ENCODE data around the gene FAM181B. TPM values are rescaled to one million over a fixed set of nuclear protein-coding genes. Genes with fewer than 3 reads are reported as not detected.

The FAM181B gene
- total and polyA plus RNA-seq, 4 donors = 1.3 to 1.9 (median 1.8) TPM

GRCh38 chr11:82765466-82766034 lies 31.9 kb upstream of the FAM181B start:
- Histone ChIP-seq H3K36me3 (ENCODE audit: control insufficient read depth in 1 of 2, insufficient read depth in 2 of 2, low read length in 1 of 2) (no peaks in the 10 kb centered on the region), H3K4me3 (ENCODE audit: low read length in 2 of 2) (no peak overlapping the region), H3K27ac (ENCODE audit: low read depth in 1 of 2, low read length in 2 of 2) (no peak overlapping the region), H3K27me3 (ENCODE audit: control insufficient read depth in 1 of 2, insufficient read depth in 2 of 2, low read length in 1 of 2) (no peaks in the 10 kb centered on the region), H3K4me1 (ENCODE audit: control insufficient read depth in 1 of 2, insufficient read depth in 2 of 2, low read length in 2 of 2) (no peaks in the 10 kb centered on the region), H3K9me3 (ENCODE audit: control insufficient read depth, low read length) (no peaks in the 10 kb centered on the region)
- WGBS, 2 donors = 74 to 77% methylated on average over 11 of the region's 11 CpGs
- ATAC-seq (ENCODE audit: low FRiP score) (no peak), DNase-seq (no peak)
- intact Hi-C loops (cut with DNase I) = no loop called here

DNA sequence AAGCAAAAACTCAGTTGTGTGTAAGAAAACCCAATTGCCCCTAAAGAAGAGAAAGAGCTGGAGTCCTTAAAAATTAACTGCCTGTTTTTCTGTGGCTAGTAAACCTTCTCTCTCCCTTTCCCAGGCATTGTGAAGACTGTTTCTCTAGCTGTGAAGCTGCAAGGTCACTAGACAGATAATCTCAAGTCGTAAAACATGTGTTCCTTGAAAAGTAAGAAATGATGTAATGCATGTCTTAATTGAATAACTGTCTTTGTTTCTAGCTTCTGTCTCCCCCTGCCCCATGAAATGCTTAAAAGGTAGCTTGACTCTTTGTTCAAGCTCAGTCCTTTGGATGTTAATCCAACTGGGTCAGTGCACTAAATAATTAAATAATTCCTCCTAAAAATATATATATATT lies 29.5 kb upstream of the FAM181B start:
- Histone ChIP-seq H3K27ac (ENCODE audit: low read depth in 1 of 2, low read length in 2 of 2) (no peak overlapping the region), H3K36me3 (ENCODE audit: control insufficient read depth in 1 of 2, insufficient read depth in 2 of 2, low read length in 1 of 2) (no peaks in the 10 kb centered on the region), H3K4me1 (ENCODE audit: control insufficient read depth in 1 of 2, insufficient read depth in 2 of 2, low read length in 2 of 2) (no peaks in the 10 kb centered on the region), H3K27me3 (ENCODE audit: control insufficient read depth in 1 of 2, insufficient read depth in 2 of 2, low read length in 1 of 2) (no peaks in the 10 kb centered on the region), H3K9me3 (ENCODE audit: control insufficient read depth, low read length) (no peaks in the 10 kb centered on the region), H3K4me3 (ENCODE audit: low read length in 2 of 2) (no peak overlapping the region)
- DNase-seq = no peak
- intact Hi-C loops (cut with DNase I) = no loop called here
- ATAC-seq (ENCODE audit: low FRiP score) = no peak
- WGBS, 2 donors = 87 to 91% methylated on average over 1 of the region's 1 CpG

- no peaks in the 10 kb centered on the region for H3K27me3 ChIP-seq (ENCODE audit: control insufficient read depth in 1 of 2, insufficient read depth in 2 of 2, low read length in 1 of 2)
- H3K36me3 ChIP-seq (ENCODE audit: control insufficient read depth in 1 of 2, insufficient read depth in 2 of 2, low read length in 1 of 2) = no peaks in the 10 kb centered on the region
- no peaks in the 10 kb centered on the region for H3K9me3 ChIP-seq (ENCODE audit: control insufficient read depth, low read length)
- H3K27ac ChIP-seq (ENCODE audit: low read depth in 1 of 2, low read length in 2 of 2) = no peak overlapping the region
- WGBS, 2 donors = 95 to 98% methylated on average over 3 of the region's 3 CpGs
- intact Hi-C loops (cut with DNase I) = no loop called here
- ATAC-seq (ENCODE audit: low FRiP score) (no peak), DNase-seq (no peak)
- H3K4me1 ChIP-seq (ENCODE audit: control insufficient read depth in 1 of 2, insufficient read depth in 2 of 2, low read length in 2 of 2) = peaks cover 0 to under 1% of the 10 kb centered on the region in 2 donors
- no peak overlapping the region for H3K4me3 ChIP-seq (ENCODE audit: low read length in 2 of 2)
Measured at GRCh38 chr11:82759649-82760048, 26.0 kb upstream of the FAM181B start.

DNA sequence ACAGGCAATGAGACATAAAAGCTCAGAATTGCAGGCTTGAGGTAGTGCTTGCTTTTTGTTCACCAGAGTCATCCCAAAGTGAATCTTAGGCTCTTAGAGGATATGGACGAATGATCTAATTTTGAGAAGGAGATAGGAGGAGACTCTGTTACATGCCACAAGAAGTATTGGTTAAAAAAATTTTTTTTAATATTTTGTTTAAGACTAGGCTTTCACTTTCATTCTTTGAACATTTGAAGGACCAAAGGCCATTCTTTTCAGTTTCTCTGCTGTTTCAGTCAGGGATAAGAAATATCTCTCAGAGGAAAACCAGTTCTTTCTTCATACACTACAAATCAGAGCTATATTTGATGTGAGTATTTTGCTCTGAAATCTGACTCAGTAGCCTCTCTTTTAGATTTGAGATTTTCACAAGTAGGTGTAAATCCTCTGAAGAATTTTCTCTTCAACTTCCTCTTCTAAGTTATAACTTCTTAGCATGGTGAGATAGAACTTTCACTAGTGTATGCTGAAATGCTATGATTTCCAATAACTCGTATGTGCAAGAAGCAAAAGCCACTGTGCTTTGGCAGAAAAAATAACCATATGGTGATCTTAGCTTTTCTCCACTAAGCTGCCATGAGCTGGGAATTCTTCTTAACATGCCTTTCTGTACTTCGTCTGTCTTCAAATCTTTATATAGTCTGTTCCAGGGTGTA lies 24.1 kb upstream of the FAM181B start:
- H3K4me1 ChIP-seq (ENCODE audit: control insufficient read depth in 1 of 2, insufficient read depth in 2 of 2, low read length in 2 of 2) = peaks cover 0 to 3% of the 10 kb centered on the region in 2 donors
- H3K27me3 ChIP-seq (ENCODE audit: control insufficient read depth in 1 of 2, insufficient read depth in 2 of 2, low read length in 1 of 2) = no peaks in the 10 kb centered on the region
- no peak for DNase-seq
- intact Hi-C loops (cut with DNase I) = no loop called here
- no peak overlapping the region for H3K27ac ChIP-seq (ENCODE audit: low read depth in 1 of 2, low read length in 2 of 2)
- no peak for ATAC-seq (ENCODE audit: low FRiP score)
- H3K4me3 ChIP-seq (ENCODE audit: low read length in 2 of 2) = no peak overlapping the region
- 69 to 71% methylated on average over 3 of the region's 3 CpGs for WGBS, 2 donors
- H3K9me3 ChIP-seq (ENCODE audit: control insufficient read depth, low read length) = no peaks in the 10 kb centered on the region
- no peaks in the 10 kb centered on the region for H3K36me3 ChIP-seq (ENCODE audit: control insufficient read depth in 1 of 2, insufficient read depth in 2 of 2, low read length in 1 of 2)

DNA sequence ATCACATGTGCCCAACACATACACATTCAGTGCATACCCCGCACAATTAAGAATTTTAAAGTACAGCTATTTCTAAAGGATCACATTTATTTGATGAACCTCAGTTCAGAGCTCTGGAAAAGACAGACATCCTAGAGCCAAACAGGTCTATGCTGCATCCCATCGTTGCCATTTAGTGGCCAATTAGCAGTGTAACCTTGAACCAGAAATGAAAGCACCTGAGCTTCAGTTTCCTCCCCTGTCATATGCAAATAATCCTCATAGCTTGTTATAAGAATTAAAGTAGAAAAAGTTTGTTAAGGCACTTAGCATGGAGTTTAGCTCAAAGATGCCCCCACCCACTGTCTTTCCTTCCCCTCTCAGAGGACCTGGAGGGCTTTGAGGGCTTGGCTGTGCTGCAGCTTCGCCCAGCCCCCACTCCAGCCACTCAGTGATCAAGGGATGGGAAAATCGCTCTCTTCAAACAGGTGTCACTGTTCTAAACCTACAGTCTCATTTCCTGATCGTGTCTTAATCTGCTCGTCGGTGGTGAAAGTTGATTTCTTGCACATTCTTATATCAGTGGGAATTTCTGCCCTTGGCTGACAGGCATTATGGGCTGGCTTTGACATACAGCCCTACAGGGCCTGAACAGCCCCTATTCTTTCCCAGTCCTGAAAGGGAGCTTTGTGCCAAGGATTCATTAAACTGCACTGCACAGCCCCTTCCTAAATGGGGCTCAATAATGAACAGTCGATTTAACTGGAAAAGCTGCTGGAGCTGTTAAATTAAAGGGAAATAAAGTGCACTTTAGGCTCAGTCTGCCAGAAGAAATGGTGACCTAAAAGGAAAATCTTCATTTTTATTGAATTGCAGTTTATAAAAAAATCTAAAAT lies 23.3 kb upstream of the FAM181B start:
- ATAC-seq (ENCODE audit: low FRiP score) = no peak

GRCh38 chr11:82754410-82754809 lies 20.7 kb upstream of the FAM181B start:
- Histone ChIP-seq H3K36me3 (ENCODE audit: control insufficient read depth in 1 of 2, insufficient read depth in 2 of 2, low read length in 1 of 2) (no peaks in the 10 kb centered on the region), H3K9me3 (ENCODE audit: control insufficient read depth, low read length) (no peaks in the 10 kb centered on the region), H3K4me1 (ENCODE audit: control insufficient read depth in 1 of 2, insufficient read depth in 2 of 2, low read length in 2 of 2) (peaks cover 0 to 3% of the 10 kb centered on the region in 2 donors), H3K4me3 (ENCODE audit: low read length in 2 of 2) (no peak overlapping the region), H3K27me3 (ENCODE audit: control insufficient read depth in 1 of 2, insufficient read depth in 2 of 2, low read length in 1 of 2) (no peaks in the 10 kb centered on the region), H3K27ac (ENCODE audit: low read depth in 1 of 2, low read length in 2 of 2) (no peak overlapping the region)
- DNase-seq (no peak), ATAC-seq (ENCODE audit: low FRiP score) (no peak)
- intact Hi-C loops (cut with DNase I) = no loop called here
- 27 to 30% methylated on average over 4 of the region's 4 CpGs for WGBS, 2 donors

More for the DNA sequence above, 23.3 kb upstream of the FAM181B start:
- Histone ChIP-seq H3K4me3 (ENCODE audit: low read length in 2 of 2) (no peak overlapping the region), H3K27me3 (ENCODE audit: control insufficient read depth in 1 of 2, insufficient read depth in 2 of 2, low read length in 1 of 2) (no peaks in the 10 kb centered on the region), H3K27ac (ENCODE audit: low read depth in 1 of 2, low read length in 2 of 2) (no peak overlapping the region), H3K4me1 (ENCODE audit: control insufficient read depth in 1 of 2, insufficient read depth in 2 of 2, low read length in 2 of 2) (peaks cover 0 to 3% of the 10 kb centered on the region in 2 donors), H3K36me3 (ENCODE audit: control insufficient read depth in 1 of 2, insufficient read depth in 2 of 2, low read length in 1 of 2) (no peaks in the 10 kb centered on the region), H3K9me3 (ENCODE audit: control insufficient read depth, low read length) (no peaks in the 10 kb centered on the region)
- intact Hi-C loops (cut with DNase I) = no loop called here
- WGBS, 2 donors = 68 to 70% methylated on average over 8 of the region's 8 CpGs
- no peak for DNase-seq

- H3K4me1 ChIP-seq (ENCODE audit: control insufficient read depth in 1 of 2, insufficient read depth in 2 of 2, low read length in 2 of 2) = peaks cover 0 to 3% of the 10 kb centered on the region in 2 donors
- DNase-seq (no peak), ATAC-seq (ENCODE audit: low FRiP score) (no peak)
- 69 to 79% methylated on average over 1 of the region's 1 CpG for WGBS, 2 donors
- H3K27ac ChIP-seq (ENCODE audit: low read depth in 1 of 2, low read length in 2 of 2) = no peak overlapping the region
- intact Hi-C loops (cut with DNase I) = no loop called here
- no peaks in the 10 kb centered on the region for H3K27me3 ChIP-seq (ENCODE audit: control insufficient read depth in 1 of 2, insufficient read depth in 2 of 2, low read length in 1 of 2)
- H3K4me3 ChIP-seq (ENCODE audit: low read length in 2 of 2) = no peak overlapping the region
- H3K9me3 ChIP-seq (ENCODE audit: control insufficient read depth, low read length) = no peaks in the 10 kb centered on the region
- no peaks in the 10 kb centered on the region for H3K36me3 ChIP-seq (ENCODE audit: control insufficient read depth in 1 of 2, insufficient read depth in 2 of 2, low read length in 1 of 2)
Measured at GRCh38 chr11:82753921-82754320, 20.3 kb upstream of the FAM181B start.

GRCh38 chr11:82752801-82753200 lies 19.1 kb upstream of the FAM181B start:
- Histone ChIP-seq H3K27ac (ENCODE audit: low read depth in 1 of 2, low read length in 2 of 2) (no peak overlapping the region), H3K4me3 (ENCODE audit: low read length in 2 of 2) (no peak overlapping the region), H3K9me3 (ENCODE audit: control insufficient read depth, low read length) (no peaks in the 10 kb centered on the region), H3K36me3 (ENCODE audit: control insufficient read depth in 1 of 2, insufficient read depth in 2 of 2, low read length in 1 of 2) (no peaks in the 10 kb centered on the region), H3K27me3 (ENCODE audit: control insufficient read depth in 1 of 2, insufficient read depth in 2 of 2, low read length in 1 of 2) (no peaks in the 10 kb centered on the region), H3K4me1 (ENCODE audit: control insufficient read depth in 1 of 2, insufficient read depth in 2 of 2, low read length in 2 of 2) (peaks cover 0 to 3% of the 10 kb centered on the region in 2 donors)
- intact Hi-C loops (cut with DNase I) = no loop called here
- ATAC-seq (ENCODE audit: low FRiP score) (no peak), DNase-seq (no peak)

All from aorta (tissue), 5 donors.